HEK293 (cell line): ENCODE measurements around the gene LHFPL6.

Source experiments
- CTCF ChIA-PET: fragments of 350-600 bp; formaldehyde crosslinking; extraction: SDS; loops from one replicate; lab custom pipeline; 2021; ENCODE audit warnings: antibody characterized with exemption; lab: Yijun Ruan, JAX
- POLR2A ChIA-PET: fragments of 300-600 bp; formaldehyde crosslinking; extraction: SDS; loops from one replicate; lab custom pipeline; 2020; ENCODE audit warnings: antibody characterized with exemption, inconsistent platforms; lab: Yijun Ruan, JAX
- H3K27ac ChIP-seq: fragments of 200-500 bp; sonication (Bioruptor generic); 2 replicates; pipeline ENCODE4 v1.5.1; 2014; ENCODE audit warnings: low read depth, low read length, control low read depth, inconsistent platforms; ENCODE audit errors: extremely low read depth
- H3K36me3 ChIP-seq, 2 experiments: fragments of 200-500 bp in 1 of 2; sonication (Bioruptor generic) in 1 of 2; 1 replicate in 1 of 2; 2 replicates in 1 of 2; pipeline ENCODE4 v1.5.1; 2014 to 2017; ENCODE audit warnings: inconsistent platforms in 2 of 2, low read length in 2 of 2; ENCODE audit not compliant: control insufficient read depth in 2 of 2, insufficient read depth in 1 of 2
- H3K4me1 ChIP-seq: fragments of 200-500 bp; sonication (Bioruptor generic); 2 replicates; pipeline ENCODE4 v1.5.1; 2014; ENCODE audit warnings: mild to moderate bottlenecking, low read length, inconsistent platforms; ENCODE audit not compliant: control insufficient read depth, insufficient read depth
- H3K4me3 ChIP-seq: 2 replicates; pipeline ENCODE4 v1.5.1; 2011; ENCODE audit warnings: low read depth, mild to moderate bottlenecking, control low read depth, low read length, moderate library complexity
- H3K9me3 ChIP-seq: fragments of 200-500 bp; sonication (Bioruptor generic); 2 replicates; pipeline ENCODE4 v1.5.1; 2014; ENCODE audit warnings: low read depth, low read length, inconsistent platforms; ENCODE audit not compliant: control insufficient read depth, insufficient read depth
- SP7 ChIP-seq: fragments of 450-650 bp; formaldehyde crosslinking; IDR thresholded peaks from 2 replicates; pipeline ENCODE4 v1.5.1; 2016; ENCODE audit warnings: missing biosample characterization, missing genetic modification characterization
- ZEB2 ChIP-seq: fragments of 450-650 bp; formaldehyde crosslinking; IDR thresholded peaks from 2 replicates; pipeline ENCODE4 v1.5.1; 2016; ENCODE audit warnings: missing biosample characterization, missing genetic modification characterization
- ZFP37 ChIP-seq: fragments of 450-650 bp; formaldehyde crosslinking; IDR thresholded peaks from 2 replicates; pipeline ENCODE4 v1.5.1; 2016; ENCODE audit warnings: missing biosample characterization, missing genetic modification characterization
- ZNF169 ChIP-seq: fragments of 450-650 bp; formaldehyde crosslinking; IDR thresholded peaks from 2 replicates; pipeline ENCODE4 v1.5.1; 2016; ENCODE audit warnings: missing biosample characterization, missing genetic modification characterization
- ZNF211 ChIP-seq: fragments of 450-650 bp; formaldehyde crosslinking; IDR thresholded peaks from 2 replicates; pipeline ENCODE4 v1.5.1; 2016; ENCODE audit warnings: low read depth, missing biosample characterization, missing genetic modification characterization
- ZNF221 ChIP-seq: fragments of 450-650 bp; formaldehyde crosslinking; IDR thresholded peaks from 2 replicates; pipeline ENCODE4 v1.5.1; 2017; ENCODE audit warnings: missing biosample characterization, missing genetic modification characterization, borderline replicate concordance
- ZNF26 ChIP-seq: fragments of 450-650 bp; formaldehyde crosslinking; IDR thresholded peaks from 2 replicates; pipeline ENCODE4 v1.5.1; 2016; ENCODE audit warnings: missing biosample characterization, missing genetic modification characterization
- ZNF324 ChIP-seq: fragments of 450-650 bp; formaldehyde crosslinking; IDR thresholded peaks from 2 replicates; pipeline ENCODE4 v1.5.1; 2016; ENCODE audit warnings: missing biosample characterization, missing genetic modification characterization
- ZNF398 ChIP-seq: fragments of 450-650 bp; formaldehyde crosslinking; IDR thresholded peaks from 2 replicates; pipeline ENCODE4 v1.5.1; 2017; ENCODE audit warnings: missing biosample characterization, missing genetic modification characterization
- ZNF416 ChIP-seq: fragments of 450-650 bp; formaldehyde crosslinking; IDR thresholded peaks from 2 replicates; pipeline ENCODE4 v1.5.1; 2016; ENCODE audit warnings: missing biosample characterization, missing genetic modification characterization
- ZNF580 ChIP-seq: fragments of 450-650 bp; formaldehyde crosslinking; IDR thresholded peaks from 2 replicates; pipeline ENCODE4 v1.5.1; 2016; ENCODE audit warnings: missing biosample characterization, missing genetic modification characterization
- ZNF629 ChIP-seq: fragments of 450-650 bp; formaldehyde crosslinking; IDR thresholded peaks from 2 replicates; pipeline ENCODE4 v1.5.1; 2017; ENCODE audit warnings: missing biosample characterization, missing genetic modification characterization
- ZNF660 ChIP-seq: fragments of 450-650 bp; IDR thresholded peaks from 2 replicates; pipeline ENCODE4 v1.5.1; 2018; ENCODE audit warnings: missing biosample characterization, mild to moderate bottlenecking, missing genetic modification characterization
- ZNF670 ChIP-seq: fragments of 450-650 bp; formaldehyde crosslinking; IDR thresholded peaks from 2 replicates; pipeline ENCODE4 v1.5.1; 2016; ENCODE audit warnings: missing biosample characterization, missing genetic modification characterization, low read depth
- ZNF830 ChIP-seq: fragments of 450-650 bp; IDR thresholded peaks from 2 replicates; pipeline ENCODE4 v1.5.0; 2018; ENCODE audit warnings: missing biosample characterization, missing genetic modification characterization, low read depth, mild to moderate bottlenecking, moderate library complexity
- ZNF843 ChIP-seq: fragments of 450-650 bp; formaldehyde crosslinking; IDR thresholded peaks from 2 replicates; pipeline ENCODE4 v1.5.1; 2016; ENCODE audit warnings: missing biosample characterization, missing genetic modification characterization
- TF ChIP-seq, protein P1 (sequence below): fragments of 450-650 bp; formaldehyde crosslinking; IDR thresholded peaks from 2 replicates; pipeline ENCODE4 v1.5.1; 2016; ENCODE audit warnings: missing biosample characterization, missing genetic modification characterization
- TF ChIP-seq, protein P2 (sequence below): fragments of 450-650 bp; formaldehyde crosslinking; conservative IDR thresholded peaks from 2 replicates; pipeline ENCODE4 v1.5.1; 2016; ENCODE audit warnings: low read depth, missing biosample characterization, missing genetic modification characterization
- TF ChIP-seq, protein P3 (sequence below): fragments of 450-650 bp; formaldehyde crosslinking; IDR thresholded peaks from 2 replicates; pipeline ENCODE4 v1.5.1; 2016; ENCODE audit warnings: missing biosample characterization, missing genetic modification characterization
- TF ChIP-seq, protein P4 (sequence below): fragments of 450-650 bp; formaldehyde crosslinking; IDR thresholded peaks from 2 replicates; pipeline ENCODE4 v1.5.1; 2016; ENCODE audit warnings: missing biosample characterization, missing genetic modification characterization
- TF ChIP-seq, protein P5 (sequence below): fragments of 450-650 bp; formaldehyde crosslinking; IDR thresholded peaks from 2 replicates; pipeline ENCODE4 v1.5.1; 2016; ENCODE audit warnings: missing biosample characterization, missing genetic modification characterization
- TF ChIP-seq, protein P6 (sequence below): fragments of 450-650 bp; formaldehyde crosslinking; IDR thresholded peaks from 2 replicates; pipeline ENCODE4 v1.5.1; 2016; ENCODE audit warnings: missing biosample characterization, missing genetic modification characterization

The LHFPL6 gene

DNA sequence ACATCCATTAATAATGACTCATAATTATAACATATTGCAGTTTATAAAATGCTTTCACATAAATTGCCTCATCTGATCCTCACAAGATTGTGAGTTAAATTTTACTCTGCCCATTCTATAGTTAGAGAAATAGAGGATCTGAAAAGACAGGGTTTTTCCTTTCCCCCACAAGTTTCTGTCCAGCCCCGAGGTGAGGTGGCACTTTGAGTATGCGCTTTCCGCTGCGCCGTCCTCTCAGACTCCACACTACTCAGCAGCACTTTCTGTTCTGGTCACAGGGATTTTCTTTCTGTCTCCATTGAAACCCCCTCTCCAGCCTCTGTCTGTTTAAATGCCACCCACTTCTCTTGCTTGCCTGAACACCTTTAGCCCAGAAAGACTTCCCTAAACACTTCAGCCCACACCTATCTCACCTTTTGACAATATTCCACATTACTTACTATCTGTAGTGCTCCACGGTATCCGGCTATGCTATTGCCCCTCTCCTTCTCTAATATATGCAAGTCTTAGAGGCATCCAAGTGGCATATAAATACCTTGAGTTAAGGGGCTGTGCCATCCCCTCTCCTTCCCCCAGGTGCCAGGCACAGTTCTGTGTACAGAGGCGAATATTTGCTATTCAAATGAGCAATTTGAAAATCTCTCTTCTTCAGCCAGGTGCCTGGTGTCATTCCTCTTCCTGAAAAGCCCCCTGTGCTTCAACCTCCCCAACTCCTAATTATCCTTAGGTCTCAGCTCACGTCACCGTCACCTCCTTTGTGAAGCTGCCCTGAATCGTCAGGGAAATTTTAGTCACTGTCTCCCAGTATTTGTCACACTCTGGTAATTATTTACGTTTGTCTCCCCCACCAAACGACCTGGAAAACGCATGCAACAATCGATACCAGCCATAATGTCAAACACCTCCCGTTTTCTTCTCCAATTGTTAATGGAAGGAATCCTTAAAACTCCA lies 296.1 kb downstream of the LHFPL6 start (continued):
- TF ChIP-seq ZNF26 (tag by site-specific recombination) (no peak), ZNF324 (tag by site-specific recombination) (no peak), ZNF580 (tag by site-specific recombination) (no peak), ZFP37 (tag by site-specific recombination) (no peak), ZNF660 (no peak), ZNF670 (no peak), ZNF398 (no peak), SP7 (no peak), ZEB2 (tag by site-specific recombination) (no peak), ZNF211 (tag by site-specific recombination) (no peak), ZNF221 (no peak)
- TF ChIP-seq, protein P1, sequence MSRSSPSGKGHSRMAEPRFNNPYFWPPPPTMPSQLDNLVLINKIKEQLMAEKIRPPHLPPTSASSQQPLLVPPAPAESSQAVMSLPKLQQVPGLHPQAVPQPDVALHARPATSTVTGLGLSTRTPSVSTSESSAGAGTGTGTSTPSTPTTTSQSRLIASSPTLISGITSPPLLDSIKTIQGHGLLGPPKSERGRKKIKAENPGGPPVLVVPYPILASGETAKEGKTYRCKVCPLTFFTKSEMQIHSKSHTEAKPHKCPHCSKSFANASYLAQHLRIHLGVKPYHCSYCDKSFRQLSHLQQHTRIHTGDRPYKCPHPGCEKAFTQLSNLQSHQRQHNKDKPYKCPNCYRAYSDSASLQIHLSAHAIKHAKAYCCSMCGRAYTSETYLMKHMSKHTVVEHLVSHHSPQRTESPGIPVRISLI (tag by site-specific recombination) = no peak
- TF ChIP-seq, protein P2, sequence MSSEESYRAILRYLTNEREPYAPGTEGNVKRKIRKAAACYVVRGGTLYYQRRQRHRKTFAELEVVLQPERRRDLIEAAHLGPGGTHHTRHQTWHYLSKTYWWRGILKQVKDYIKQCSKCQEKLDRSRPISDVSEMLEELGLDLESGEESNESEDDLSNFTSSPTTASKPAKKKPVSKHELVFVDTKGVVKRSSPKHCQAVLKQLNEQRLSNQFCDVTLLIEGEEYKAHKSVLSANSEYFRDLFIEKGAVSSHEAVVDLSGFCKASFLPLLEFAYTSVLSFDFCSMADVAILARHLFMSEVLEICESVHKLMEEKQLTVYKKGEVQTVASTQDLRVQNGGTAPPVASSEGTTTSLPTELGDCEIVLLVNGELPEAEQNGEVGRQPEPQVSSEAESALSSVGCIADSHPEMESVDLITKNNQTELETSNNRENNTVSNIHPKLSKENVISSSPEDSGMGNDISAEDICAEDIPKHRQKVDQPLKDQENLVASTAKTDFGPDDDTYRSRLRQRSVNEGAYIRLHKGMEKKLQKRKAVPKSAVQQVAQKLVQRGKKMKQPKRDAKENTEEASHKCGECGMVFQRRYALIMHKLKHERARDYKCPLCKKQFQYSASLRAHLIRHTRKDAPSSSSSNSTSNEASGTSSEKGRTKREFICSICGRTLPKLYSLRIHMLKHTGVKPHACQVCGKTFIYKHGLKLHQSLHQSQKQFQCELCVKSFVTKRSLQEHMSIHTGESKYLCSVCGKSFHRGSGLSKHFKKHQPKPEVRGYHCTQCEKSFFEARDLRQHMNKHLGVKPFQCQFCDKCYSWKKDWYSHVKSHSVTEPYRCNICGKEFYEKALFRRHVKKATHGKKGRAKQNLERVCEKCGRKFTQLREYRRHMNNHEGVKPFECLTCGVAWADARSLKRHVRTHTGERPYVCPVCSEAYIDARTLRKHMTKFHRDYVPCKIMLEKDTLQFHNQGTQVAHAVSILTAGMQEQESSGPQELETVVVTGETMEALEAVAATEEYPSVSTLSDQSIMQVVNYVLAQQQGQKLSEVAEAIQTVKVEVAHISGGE (tag by site-specific recombination) = no peak

GRCh38 chr13:39302820-39303219 lies 300.2 kb downstream of the LHFPL6 start:
- Histone ChIP-seq H3K36me3 (no peaks in the 10 kb centered on the region), H3K27ac (no peak overlapping the region), H3K4me1 (no peaks in the 10 kb centered on the region), H3K9me3 (no peaks in the 10 kb centered on the region), H3K4me3 (no peak overlapping the region)
- POLR2A ChIA-PET = no interaction called here
- CTCF ChIA-PET = interaction anchor here (0.5 to 0.7 kb wide), 2 partner anchors 314 to 1903 kb away, joined by 3 read pairs; no protein-coding TSS in a partner anchor
- TF ChIP-seq, protein P3, sequence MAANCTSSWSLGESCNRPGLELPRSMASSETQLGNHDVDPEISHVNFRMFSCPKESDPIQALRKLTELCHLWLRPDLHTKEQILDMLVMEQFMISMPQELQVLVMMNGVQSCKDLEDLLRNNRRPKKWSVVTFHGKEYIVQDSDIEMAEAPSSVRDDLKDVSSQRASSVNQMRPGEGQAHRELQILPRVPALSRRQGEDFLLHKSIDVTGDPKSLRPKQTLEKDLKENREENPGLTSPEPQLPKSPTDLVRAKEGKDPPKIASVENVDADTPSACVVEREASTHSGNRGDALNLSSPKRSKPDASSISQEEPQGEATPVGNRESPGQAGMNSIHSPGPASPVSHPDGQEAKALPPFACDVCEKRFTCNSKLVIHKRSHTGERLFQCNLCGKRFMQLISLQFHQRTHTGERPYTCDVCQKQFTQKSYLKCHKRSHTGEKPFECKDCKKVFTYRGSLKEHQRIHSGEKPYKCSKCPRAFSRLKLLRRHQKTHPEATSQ = no peak
- TF ChIP-seq ZNF843 (tag by site-specific recombination) (no peak), ZNF169 (tag by site-specific recombination) (no peak), ZNF629 (tag by site-specific recombination) (no peak), ZNF416 (tag by site-specific recombination) (no peak), ZNF830 (tag by site-specific recombination) (no peak)
- TF ChIP-seq, protein P4, sequence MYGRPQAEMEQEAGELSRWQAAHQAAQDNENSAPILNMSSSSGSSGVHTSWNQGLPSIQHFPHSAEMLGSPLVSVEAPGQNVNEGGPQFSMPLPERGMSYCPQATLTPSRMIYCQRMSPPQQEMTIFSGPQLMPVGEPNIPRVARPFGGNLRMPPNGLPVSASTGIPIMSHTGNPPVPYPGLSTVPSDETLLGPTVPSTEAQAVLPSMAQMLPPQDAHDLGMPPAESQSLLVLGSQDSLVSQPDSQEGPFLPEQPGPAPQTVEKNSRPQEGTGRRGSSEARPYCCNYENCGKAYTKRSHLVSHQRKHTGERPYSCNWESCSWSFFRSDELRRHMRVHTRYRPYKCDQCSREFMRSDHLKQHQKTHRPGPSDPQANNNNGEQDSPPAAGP = no peak
- TF ChIP-seq, protein P5, sequence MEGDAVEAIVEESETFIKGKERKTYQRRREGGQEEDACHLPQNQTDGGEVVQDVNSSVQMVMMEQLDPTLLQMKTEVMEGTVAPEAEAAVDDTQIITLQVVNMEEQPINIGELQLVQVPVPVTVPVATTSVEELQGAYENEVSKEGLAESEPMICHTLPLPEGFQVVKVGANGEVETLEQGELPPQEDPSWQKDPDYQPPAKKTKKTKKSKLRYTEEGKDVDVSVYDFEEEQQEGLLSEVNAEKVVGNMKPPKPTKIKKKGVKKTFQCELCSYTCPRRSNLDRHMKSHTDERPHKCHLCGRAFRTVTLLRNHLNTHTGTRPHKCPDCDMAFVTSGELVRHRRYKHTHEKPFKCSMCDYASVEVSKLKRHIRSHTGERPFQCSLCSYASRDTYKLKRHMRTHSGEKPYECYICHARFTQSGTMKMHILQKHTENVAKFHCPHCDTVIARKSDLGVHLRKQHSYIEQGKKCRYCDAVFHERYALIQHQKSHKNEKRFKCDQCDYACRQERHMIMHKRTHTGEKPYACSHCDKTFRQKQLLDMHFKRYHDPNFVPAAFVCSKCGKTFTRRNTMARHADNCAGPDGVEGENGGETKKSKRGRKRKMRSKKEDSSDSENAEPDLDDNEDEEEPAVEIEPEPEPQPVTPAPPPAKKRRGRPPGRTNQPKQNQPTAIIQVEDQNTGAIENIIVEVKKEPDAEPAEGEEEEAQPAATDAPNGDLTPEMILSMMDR (tag by site-specific recombination) = no peak
- TF ChIP-seq, protein P6, sequence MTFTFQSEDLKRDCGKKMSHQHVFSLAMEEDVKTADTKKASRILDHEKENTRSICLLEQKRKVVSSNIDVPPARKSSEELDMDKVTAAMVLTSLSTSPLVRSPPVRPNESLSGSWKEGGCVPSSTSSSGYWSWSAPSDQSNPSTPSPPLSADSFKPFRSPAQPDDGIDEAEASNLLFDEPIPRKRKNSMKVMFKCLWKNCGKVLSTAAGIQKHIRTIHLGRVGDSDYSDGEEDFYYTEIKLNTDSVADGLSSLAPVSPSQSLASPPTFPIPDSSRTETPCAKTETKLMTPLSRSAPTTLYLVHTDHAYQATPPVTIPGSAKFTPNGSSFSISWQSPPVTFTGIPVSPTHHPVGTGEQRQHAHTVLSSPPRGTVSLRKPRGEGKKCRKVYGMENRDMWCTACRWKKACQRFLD (tag by site-specific recombination) = no peak
